Activated CD4-positive, alpha-beta T cell treated with anti-CD3 and anti-CD28 coated beads, Interleukin-2, amount 10 ng/mL, durations not matched to agents 24 days and 14 days (primary cell): ENCODE data around the gene DCAF11. TPM values are rescaled to one million over a fixed set of nuclear protein-coding genes. Genes with fewer than 3 reads are reported as not detected.

Experiments used
- DNase-seq: peaks from one replicate; pipeline ENCODE4 v3.0.0; 2022
- H3K27ac Mint-ChIP-seq: one replicate; pipeline ENCODE4 v1.8.0; 2022; ENCODE audit warnings: mild to moderate bottlenecking, mixed read lengths
- H3K27me3 Mint-ChIP-seq: one replicate; pipeline ENCODE4 v1.8.0; 2022; ENCODE audit warnings: mixed read lengths
- H3K36me3 Mint-ChIP-seq: one replicate; pipeline ENCODE4 v1.8.0; 2022; ENCODE audit warnings: low read depth, mild to moderate bottlenecking, mixed read lengths
- H3K4me1 Mint-ChIP-seq: one replicate; pipeline ENCODE4 v1.8.0; 2021; ENCODE audit warnings: mixed read lengths
- H3K4me3 Mint-ChIP-seq: one replicate; pipeline ENCODE4 v1.8.0; 2022; ENCODE audit warnings: mild to moderate bottlenecking, moderate library complexity, mixed read lengths
- H3K9me3 Mint-ChIP-seq: one replicate; pipeline ENCODE4 v1.8.0; 2021; ENCODE audit warnings: mixed read lengths
- intact Hi-C: fragments of 100-400 bp; cut with micrococcal nuclease; formaldehyde crosslinking; loops from one replicate; pipeline ENCODE4 v1.15.1; 2023
- total RNA-seq: library from RNA; stranded (reverse); gene quantifications from 2 replicates; pipeline ENCODE4 v1.2.3, GENCODE V29; 2022

The DCAF11 gene
- total RNA-seq, 1 donor from 2014 or later = 55.8 TPM

DNA sequence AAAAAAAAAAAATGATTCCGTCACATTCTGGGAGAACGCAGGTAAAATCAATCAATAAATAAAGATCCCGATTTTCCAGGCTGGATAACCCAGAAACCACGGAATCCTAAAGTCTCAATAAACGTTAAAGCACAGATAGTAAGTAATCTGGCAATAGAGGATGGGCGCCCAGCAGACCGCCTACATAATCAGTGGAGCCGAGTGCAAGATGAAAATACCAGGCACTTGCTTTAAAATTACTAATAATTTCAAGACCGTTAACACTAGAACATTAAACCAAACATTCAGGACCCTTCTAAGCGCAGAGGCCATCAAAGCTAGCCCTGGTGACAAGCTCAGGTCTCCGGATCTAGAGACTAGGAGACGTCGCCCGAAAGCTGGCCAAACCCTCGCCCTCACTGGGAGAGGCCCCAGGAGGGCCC lies 1.2 kb upstream of the DCAF11 start:
- DNase-seq = no peak
- peaks cover 2% of the 10 kb centered on the region for H3K27me3 Mint-ChIP-seq
- H3K9me3 Mint-ChIP-seq = no peaks in the 10 kb centered on the region
- H3K27ac Mint-ChIP-seq = peak overlapping the region; percentile 100
- peaks cover 20% of the 10 kb centered on the region for H3K36me3 Mint-ChIP-seq
- peak overlapping the region; percentile 99 for H3K4me3 Mint-ChIP-seq
- H3K4me1 Mint-ChIP-seq = peaks cover 39% of the 10 kb centered on the region
- intact Hi-C loops = loop anchor here (5.0 to 10.0 kb wide), 2 partner anchors 321 to 556 kb away; partner anchors contain the start of gene THTPA

DNA sequence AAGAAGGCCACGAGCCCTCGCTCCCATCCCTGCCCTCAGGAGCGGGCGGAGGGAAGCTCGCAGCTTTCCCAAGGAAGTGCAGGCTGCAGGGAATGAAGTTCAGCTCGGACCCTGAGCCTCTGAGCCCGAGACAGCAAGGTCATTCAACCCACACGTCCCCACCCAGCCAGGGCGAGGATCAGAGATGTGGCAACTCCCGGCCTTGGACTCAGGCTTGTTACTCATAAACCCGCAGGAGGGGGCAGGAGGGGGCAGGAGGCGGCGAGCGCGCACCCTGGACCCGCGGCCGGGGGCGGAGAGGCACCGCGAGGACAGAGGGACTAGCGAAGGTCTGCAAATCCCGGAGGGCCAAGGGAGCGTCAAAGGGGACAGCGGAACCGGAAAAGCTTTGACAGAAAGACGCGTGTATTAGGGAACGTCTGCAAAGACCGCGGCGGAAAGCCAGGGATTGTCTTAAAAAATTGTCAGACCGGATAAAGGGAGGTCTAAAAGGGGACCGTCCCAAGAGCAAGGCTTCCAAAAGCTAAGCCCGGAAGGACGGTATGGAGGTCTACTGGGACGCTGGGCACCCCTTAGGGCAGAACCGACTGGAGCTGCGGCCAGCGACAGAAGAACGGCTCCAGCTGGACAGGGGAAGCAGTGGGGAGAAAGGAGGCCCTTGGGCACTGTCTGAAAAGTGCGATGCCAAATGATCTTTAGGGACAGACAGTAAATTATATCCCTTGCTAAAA lies 611 bp upstream of the DCAF11 start:
- Mint-ChIP-seq H3K27ac (peak overlapping the region; percentile 100), H3K4me1 (peaks cover 36% of the 10 kb centered on the region), H3K9me3 (no peaks in the 10 kb centered on the region), H3K36me3 (peaks cover 25% of the 10 kb centered on the region), H3K4me3 (peak overlapping the region; percentile 99), H3K27me3 (peaks cover 2% of the 10 kb centered on the region)
- peak; percentile 94 for DNase-seq
- intact Hi-C loops = loop anchor here (1.0 to 10.0 kb wide), 12 partner anchors 20 to 557 kb away; partner anchors contain the start of genes CARMIL3, CHMP4A, EMC9 and GMPR2

DNA sequence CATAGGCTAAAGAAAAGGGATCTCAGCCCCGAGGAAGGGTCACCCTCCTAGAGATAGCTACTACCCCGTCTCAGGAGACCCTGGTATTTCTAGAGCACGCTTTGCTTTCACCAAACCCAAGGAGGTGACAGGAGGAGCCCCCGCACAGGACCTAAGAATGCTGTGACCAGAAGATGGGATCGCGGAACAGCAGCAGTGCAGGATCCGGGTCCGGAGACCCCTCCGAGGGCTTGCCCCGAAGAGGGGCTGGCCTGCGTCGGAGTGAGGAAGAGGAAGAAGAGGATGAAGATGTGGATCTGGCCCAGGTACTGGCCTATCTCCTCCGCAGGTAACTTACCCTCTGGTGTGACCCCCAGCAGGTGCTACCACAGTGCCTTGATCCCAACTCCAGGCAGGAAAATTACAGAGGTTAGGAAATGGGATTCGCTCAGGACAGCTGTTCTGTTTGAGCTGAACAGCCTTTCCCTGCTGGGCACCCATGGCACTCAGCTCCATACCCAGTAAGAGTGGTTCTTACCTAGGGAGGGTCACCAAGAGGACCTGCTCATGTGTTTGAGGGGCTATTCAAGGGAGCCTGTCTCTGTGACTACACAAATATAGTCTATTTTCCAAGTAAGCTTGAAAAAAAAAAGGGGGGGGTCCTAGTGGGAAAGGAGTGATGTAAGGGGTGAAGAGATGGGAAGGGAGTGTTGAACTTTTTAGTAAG lies 998 bp downstream of the DCAF11 start:
- Mint-ChIP-seq H3K36me3 (peaks cover 36% of the 10 kb centered on the region), H3K27me3 (peaks cover 2% of the 10 kb centered on the region), H3K9me3 (no peaks in the 10 kb centered on the region), H3K27ac (peak overlapping the region; percentile 100), H3K4me3 (peak overlapping the region; percentile 99), H3K4me1 (peaks cover 34% of the 10 kb centered on the region)
- no peak for DNase-seq
- intact Hi-C loops = loop anchor here (2.0 to 10.0 kb wide), 2 partner anchors 63 to 319 kb away; partner anchors contain the start of gene CARMIL3

DNA sequence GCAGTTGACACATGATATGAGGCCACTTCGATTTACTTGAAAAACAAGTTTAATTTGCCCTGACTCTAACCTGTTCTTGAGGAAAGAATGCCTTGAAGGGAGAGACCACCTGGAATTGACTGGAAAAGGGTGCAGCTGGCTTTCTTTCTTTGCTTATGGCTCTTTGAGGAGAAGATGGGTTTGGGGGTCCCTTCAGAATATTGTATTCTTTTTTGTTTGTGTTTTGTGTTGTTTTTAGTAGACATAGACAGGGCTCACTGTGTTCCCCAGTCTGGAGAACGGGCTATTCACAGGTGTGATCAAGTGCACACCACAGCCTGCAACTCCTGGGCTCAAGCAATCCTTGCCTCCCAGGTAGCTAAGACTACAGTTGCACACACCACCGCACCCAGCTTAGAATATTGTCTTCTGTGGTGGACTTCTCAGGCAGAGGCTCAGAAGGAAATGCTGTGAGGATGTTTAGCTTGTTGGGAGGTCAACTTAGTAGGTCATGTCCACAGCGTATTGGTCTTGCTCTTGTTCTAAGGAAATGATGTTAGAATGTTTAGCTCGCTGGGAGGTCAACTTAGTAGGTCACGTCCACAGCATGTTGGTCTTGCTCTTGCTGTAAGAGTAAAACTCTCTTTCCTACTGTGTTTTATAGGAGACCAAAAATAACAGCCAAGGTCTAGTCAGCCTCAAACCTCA lies 1.7 kb downstream of the DCAF11 start:
- intact Hi-C loops = loop anchor here (10.0 kb wide), 1 partner anchor 319 kb away; no protein-coding TSS in a partner anchor
- Mint-ChIP-seq H3K27me3 (peaks cover 2% of the 10 kb centered on the region), H3K27ac (peak overlapping the region; percentile 100), H3K36me3 (peaks cover 41% of the 10 kb centered on the region), H3K4me1 (peaks cover 31% of the 10 kb centered on the region), H3K4me3 (peak overlapping the region; percentile 99), H3K9me3 (no peaks in the 10 kb centered on the region)
- no peak for DNase-seq

- DNase-seq = no peak
- H3K4me1 Mint-ChIP-seq = peaks cover 30% of the 10 kb centered on the region
- no peak overlapping the region for H3K27ac Mint-ChIP-seq
- intact Hi-C loops = loop anchor here (10.0 kb wide), 1 partner anchor 318 kb away; no protein-coding TSS in a partner anchor
- H3K9me3 Mint-ChIP-seq = no peaks in the 10 kb centered on the region
- H3K27me3 Mint-ChIP-seq = peaks cover 2% of the 10 kb centered on the region
- H3K4me3 Mint-ChIP-seq = no peak overlapping the region
- H3K36me3 Mint-ChIP-seq = peaks cover 46% of the 10 kb centered on the region
Observed at GRCh38 chr14:24117179-24117578, 2.6 kb downstream of the DCAF11 start.

- intact Hi-C loops = loop anchor here (10.0 kb wide), 1 partner anchor 315 kb away; no protein-coding TSS in a partner anchor
Observed at GRCh38 chr14:24119691-24120090, 5.1 kb downstream of the DCAF11 start.

DNA sequence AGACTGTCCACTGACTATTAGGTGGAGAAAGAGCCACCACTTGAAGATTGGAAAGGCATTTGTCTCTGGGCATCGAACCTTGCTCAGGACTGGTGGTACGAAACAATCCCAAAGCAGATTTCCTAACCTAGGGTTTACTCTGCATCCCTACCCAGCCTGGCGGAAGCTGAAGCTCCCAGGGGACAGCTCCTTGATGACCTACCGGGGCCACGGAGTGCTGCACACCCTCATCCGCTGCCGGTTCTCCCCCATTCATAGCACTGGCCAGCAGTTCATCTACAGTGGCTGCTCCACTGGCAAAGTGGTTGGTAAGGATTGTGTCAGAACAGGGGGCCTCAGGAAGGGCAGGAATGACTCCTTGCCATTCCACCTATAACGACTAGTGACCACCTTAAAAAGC lies 6.6 kb downstream of the DCAF11 start:
- Mint-ChIP-seq H3K36me3 (peaks cover 59% of the 10 kb centered on the region), H3K27me3 (no peaks in the 10 kb centered on the region), H3K27ac (no peak overlapping the region), H3K4me3 (no peak overlapping the region), H3K9me3 (no peaks in the 10 kb centered on the region), H3K4me1 (peaks cover 18% of the 10 kb centered on the region)
- intact Hi-C loops = no loop called here
- no peak for DNase-seq

More at GRCh38 chr14:24119691-24120090, 5.1 kb downstream of the DCAF11 start:
- no peak for DNase-seq
- H3K36me3 Mint-ChIP-seq = peaks cover 62% of the 10 kb centered on the region
- peaks cover 2% of the 10 kb centered on the region for H3K27me3 Mint-ChIP-seq
- H3K27ac Mint-ChIP-seq = no peak overlapping the region
- no peak overlapping the region for H3K4me3 Mint-ChIP-seq
- peaks cover 31% of the 10 kb centered on the region for H3K4me1 Mint-ChIP-seq
- no peaks in the 10 kb centered on the region for H3K9me3 Mint-ChIP-seq

DNA sequence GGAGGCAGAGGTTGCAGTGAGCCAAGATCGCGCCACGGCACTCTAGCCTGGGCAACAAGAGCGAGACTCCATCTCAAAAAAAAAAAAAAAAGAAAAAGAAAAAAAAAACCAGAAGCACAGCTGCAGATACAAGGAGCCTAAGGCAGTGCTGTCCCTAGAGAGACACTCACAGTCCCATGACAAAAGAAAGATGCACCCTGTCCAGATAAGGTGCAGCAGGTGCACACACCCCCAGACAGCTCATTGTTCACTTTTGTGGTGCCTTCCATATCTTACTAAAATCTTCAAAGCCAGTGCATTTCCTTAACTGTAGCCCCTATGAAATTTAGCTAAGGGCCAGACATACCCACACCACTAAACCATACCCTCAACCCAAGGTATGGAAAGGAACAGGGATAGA lies 7.8 kb downstream of the DCAF11 start:
- intact Hi-C loops = no loop called here

DNA sequence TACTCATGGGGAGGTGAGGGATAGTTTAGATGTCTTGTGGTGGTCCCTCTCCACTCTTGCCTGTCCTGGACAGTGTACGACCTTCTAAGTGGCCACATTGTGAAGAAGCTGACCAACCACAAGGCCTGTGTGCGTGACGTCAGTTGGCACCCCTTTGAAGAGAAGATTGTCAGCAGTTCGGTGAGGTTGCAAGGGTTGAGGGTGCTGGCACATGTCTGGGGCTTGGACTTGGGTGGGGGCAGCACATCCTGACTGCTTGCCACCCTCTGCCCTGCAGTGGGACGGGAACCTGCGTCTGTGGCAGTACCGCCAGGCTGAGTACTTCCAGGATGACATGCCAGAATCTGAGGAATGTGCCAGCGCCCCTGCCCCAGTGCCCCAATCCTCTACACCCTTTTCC lies 8.3 kb downstream of the DCAF11 start:
- Mint-ChIP-seq H3K9me3 (no peaks in the 10 kb centered on the region), H3K4me3 (no peak overlapping the region), H3K27me3 (no peaks in the 10 kb centered on the region), H3K4me1 (peaks cover 7% of the 10 kb centered on the region), H3K36me3 (peaks cover 52% of the 10 kb centered on the region), H3K27ac (no peak overlapping the region)
- intact Hi-C loops = no loop called here
- no peak for DNase-seq

More for the DNA sequence above, 7.8 kb downstream of the DCAF11 start:
- Mint-ChIP-seq H3K27ac (no peak overlapping the region), H3K36me3 (peaks cover 56% of the 10 kb centered on the region), H3K4me3 (no peak overlapping the region), H3K9me3 (no peaks in the 10 kb centered on the region), H3K4me1 (peaks cover 9% of the 10 kb centered on the region), H3K27me3 (no peaks in the 10 kb centered on the region)
- DNase-seq = no peak

GRCh38 chr14:24123424-24124417 lies 9.1 kb downstream of the DCAF11 start:
- Mint-ChIP-seq H3K9me3 (no peaks in the 10 kb centered on the region), H3K36me3 (peaks cover 43% of the 10 kb centered on the region), H3K4me1 (peaks cover 2% of the 10 kb centered on the region), H3K4me3 (no peak overlapping the region), H3K27ac (peak overlapping the region; percentile 26), H3K27me3 (no peaks in the 10 kb centered on the region)
- intact Hi-C loops = no loop called here
- no peak for DNase-seq

DNA sequence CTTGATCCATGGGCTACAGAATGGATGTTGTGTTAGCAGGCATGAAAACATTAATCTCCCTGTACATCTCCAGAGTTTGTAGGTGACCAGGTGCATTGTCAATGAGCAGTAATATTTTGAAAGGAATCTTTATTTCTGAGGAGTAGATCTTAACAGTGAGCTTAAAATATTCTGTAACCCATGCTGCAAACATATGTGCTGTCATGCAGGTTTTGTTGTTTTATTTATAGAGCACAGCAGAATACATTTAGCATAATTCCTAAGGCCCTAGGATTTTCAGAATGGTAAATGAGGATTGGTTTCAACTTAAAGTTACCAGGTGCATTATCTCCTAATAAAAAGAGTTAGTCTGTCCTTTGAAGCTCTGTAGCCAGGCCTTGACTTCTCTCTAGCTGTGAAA lies 12.4 kb downstream of the DCAF11 start:
- Mint-ChIP-seq H3K27ac (no peak overlapping the region), H3K9me3 (no peaks in the 10 kb centered on the region), H3K4me1 (peaks cover 7% of the 10 kb centered on the region), H3K4me3 (no peak overlapping the region), H3K36me3 (peaks cover 27% of the 10 kb centered on the region), H3K27me3 (no peaks in the 10 kb centered on the region)
- intact Hi-C loops = no loop called here
- no peak for DNase-seq

- intact Hi-C loops = no loop called here
- Mint-ChIP-seq H3K4me1 (peaks cover 11% of the 10 kb centered on the region), H3K4me3 (no peak overlapping the region), H3K36me3 (peaks cover 24% of the 10 kb centered on the region), H3K27ac (no peak overlapping the region), H3K27me3 (no peaks in the 10 kb centered on the region), H3K9me3 (no peaks in the 10 kb centered on the region)
- DNase-seq = no peak
Observed at GRCh38 chr14:24127673-24128072, 13.1 kb downstream of the DCAF11 start.
